HG03066 (cell line): ENCODE data around the gene CSAG2.

Source experiments
- ATAC-seq: cut with Tn5 transposase; IDR thresholded peaks from one replicate; pipeline ENCODE4 v1.9.1; 2021; ENCODE audit warnings: low read depth; ENCODE audit not compliant: unreplicated experiment

The CSAG2 gene

DNA sequence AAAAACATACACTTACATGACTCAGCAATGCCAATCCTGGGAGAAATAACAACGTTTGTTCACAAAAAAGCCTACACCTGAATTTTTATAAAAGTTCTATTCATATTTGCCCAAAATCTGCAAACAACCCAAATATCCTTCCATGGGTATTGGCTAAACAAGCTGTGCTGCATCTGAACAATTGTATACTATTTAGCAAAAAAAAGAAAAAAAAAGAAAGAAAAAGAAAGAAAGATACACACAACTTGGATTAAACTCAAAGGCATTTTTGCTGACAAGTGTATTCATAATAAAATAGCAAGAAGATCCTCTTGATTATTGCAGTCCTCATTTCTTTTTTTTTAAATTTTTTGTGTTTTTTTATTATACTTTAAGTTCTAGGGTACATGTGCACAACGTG is 34.9 kb downstream of the CSAG2 start:
- no peak for ATAC-seq

DNA sequence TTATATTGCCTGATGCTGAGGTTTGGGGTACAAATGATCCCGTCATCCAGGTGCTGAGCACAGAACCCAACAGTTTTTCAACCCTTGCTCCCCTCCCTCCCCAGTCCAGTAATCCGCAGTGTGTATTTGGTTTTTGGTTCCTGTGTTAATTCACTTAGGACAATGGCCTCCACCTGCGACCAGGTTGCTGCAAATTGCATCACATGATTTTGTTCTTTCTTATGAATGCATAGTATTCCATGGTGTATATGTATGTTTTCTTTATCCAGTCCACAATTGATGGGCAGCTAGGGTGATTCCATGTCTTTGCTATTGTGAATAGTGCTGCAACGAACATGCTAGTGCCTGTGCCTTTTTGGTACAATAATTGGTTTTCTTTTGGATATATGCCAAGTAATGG is 46.0 kb downstream of the CSAG2 start:
- no peak for ATAC-seq

DNA sequence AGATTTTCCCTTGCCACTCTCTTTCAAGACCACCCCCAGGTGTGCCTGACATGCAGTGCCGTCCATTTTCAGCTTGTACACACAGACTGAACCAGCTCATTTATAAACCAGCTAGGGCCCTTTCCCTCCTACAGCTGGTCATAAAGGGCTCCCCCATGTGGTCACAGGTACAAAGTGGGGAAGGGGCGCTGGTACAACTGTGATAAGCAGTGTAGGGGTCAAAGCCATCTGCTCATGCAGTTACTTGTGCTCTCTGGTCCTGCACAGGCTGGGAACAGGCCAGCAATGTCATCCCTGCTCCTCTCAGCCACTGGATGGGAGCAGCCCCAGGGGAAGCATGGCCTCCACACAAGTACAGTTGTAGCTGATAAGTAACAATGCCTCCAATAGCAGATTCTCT is 50.8 kb downstream of the CSAG2 start:
- no peak for ATAC-seq
